ENCODE results near the gene GRM7. TPM values are rescaled to one million over a fixed set of nuclear protein-coding genes. Genes with fewer than 3 reads are reported as not detected.

Gene GRM7
- total and polyA plus RNA-seq, 2 donors (not counting 1 experiment from before 2014, with no cell fraction given), result not detected

- Histone ChIP-seq H3K27me3 (ENCODE audit: control insufficient read depth, insufficient read depth, low read length) (no peaks in the 10 kb centered on the region), H3K4me3 (replicated peaks in 1 of 4; ENCODE audit: control extremely low read depth in 1 of 4, insufficient read depth in 1 of 4, low read depth in 3 of 4, low read length in 4 of 4) (no peak overlapping the region), H3K9ac (ENCODE audit: insufficient read depth, low read length) (no peak overlapping the region), H3K9me3 (ENCODE audit: control insufficient read depth, insufficient read depth, low read depth, low read length) (no peaks in the 10 kb centered on the region), H4K20me1 (ENCODE audit: control insufficient read depth, extremely low read depth, insufficient read depth, low read length) (no peaks in the 10 kb centered on the region), H3K27ac (ENCODE audit: insufficient read depth, low read length) (no peak overlapping the region), H3K79me2 (ENCODE audit: control insufficient read depth, insufficient read depth, low read length) (no peaks in the 10 kb centered on the region), H3K36me3 (ENCODE audit: control insufficient read depth, insufficient read depth, low read length) (no peaks in the 10 kb centered on the region), H3K4me1 (ENCODE audit: control insufficient read depth, extremely low read depth, insufficient read depth, low read length) (no peaks in the 10 kb centered on the region), H3K4me2 (ENCODE audit: extremely low read depth, insufficient read depth, low read length) (no peak overlapping the region), H2AFZ (ENCODE audit: low read length) (no peak overlapping the region)
- TF ChIP-seq CTCF (conservative IDR thresholded peaks at IDR 0.05 in 1 of 2, IDR thresholded peaks at IDR 0.05 in 1 of 2; ENCODE audit: low read depth in 1 of 2, low read length in 2 of 2) (no peak), EZH2 (IDR thresholded peaks at IDR 0.05; ENCODE audit: low read length, missing control alignments) (no peak)
- peak in 1 of 2 donors; percentile 18 for DNase-seq (ENCODE audit: low read depth in 2 of 2)
These were observed 164.8 kb downstream of the GRM7 start for GRCh38 chr3:7025581-7026300.

DNA sequence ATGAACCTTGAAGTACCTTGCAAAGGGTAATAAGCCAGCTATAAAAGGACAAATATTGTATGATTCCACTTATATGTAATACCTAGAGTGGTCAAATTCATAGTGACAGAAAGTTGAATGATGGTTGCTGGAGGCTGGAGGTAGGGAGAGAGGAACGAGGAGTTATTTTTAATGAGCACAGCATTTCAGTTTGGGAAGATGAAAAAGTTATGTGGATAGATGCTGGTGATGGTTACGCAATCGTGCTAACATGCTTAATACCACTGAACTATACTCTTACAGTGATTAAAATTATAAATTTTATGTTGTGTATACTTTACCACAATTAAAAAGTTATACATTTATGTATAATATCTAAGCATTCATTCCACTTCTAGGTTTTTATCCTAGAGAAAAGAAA, 168.6 kb downstream of the GRM7 start:
- Histone ChIP-seq H3K36me3 (ENCODE audit: control insufficient read depth, insufficient read depth, low read length) (no peaks in the 10 kb centered on the region), H3K27me3 (ENCODE audit: control insufficient read depth, insufficient read depth, low read length) (no peaks in the 10 kb centered on the region), H3K4me3 (replicated peaks in 1 of 4; ENCODE audit: control extremely low read depth in 1 of 4, insufficient read depth in 1 of 4, low read depth in 3 of 4, low read length in 4 of 4) (no peak overlapping the region), H3K9me3 (ENCODE audit: control insufficient read depth, insufficient read depth, low read depth, low read length) (no peaks in the 10 kb centered on the region), H3K9ac (ENCODE audit: insufficient read depth, low read length) (no peak overlapping the region), H3K4me2 (ENCODE audit: extremely low read depth, insufficient read depth, low read length) (no peak overlapping the region), H2AFZ (ENCODE audit: low read length) (no peak overlapping the region), H3K27ac (ENCODE audit: insufficient read depth, low read length) (no peak overlapping the region), H4K20me1 (ENCODE audit: control insufficient read depth, extremely low read depth, insufficient read depth, low read length) (no peaks in the 10 kb centered on the region), H3K79me2 (ENCODE audit: control insufficient read depth, insufficient read depth, low read length) (no peaks in the 10 kb centered on the region), H3K4me1 (ENCODE audit: control insufficient read depth, extremely low read depth, insufficient read depth, low read length) (no peaks in the 10 kb centered on the region)
- no peak for DNase-seq (ENCODE audit: low read depth in 2 of 2)
- TF ChIP-seq CTCF (conservative IDR thresholded peaks at IDR 0.05 in 1 of 2, IDR thresholded peaks at IDR 0.05 in 1 of 2; ENCODE audit: low read depth in 1 of 2, low read length in 2 of 2) (no peak), EZH2 (IDR thresholded peaks at IDR 0.05; ENCODE audit: low read length, missing control alignments) (no peak)

DNA sequence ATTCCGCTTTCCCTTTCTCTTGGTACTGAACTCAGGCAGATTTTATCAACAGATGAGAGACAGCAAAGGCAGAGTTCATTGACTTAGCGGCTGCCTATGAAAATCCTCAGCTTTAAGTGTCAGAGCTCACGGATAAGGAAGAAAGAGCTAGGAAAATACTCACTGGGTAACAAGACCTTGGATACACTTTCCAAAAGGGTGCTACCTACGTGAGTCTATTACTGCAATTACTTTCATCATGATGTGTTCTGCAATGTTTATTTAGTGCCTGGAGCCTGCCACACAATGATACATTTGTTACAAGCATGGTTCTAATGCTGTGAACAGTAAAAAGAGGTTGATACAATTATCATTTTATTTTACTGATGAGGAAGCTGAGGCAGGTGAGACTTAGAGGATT, 177.5 kb downstream of the GRM7 start:
- Histone ChIP-seq H3K4me3 (replicated peaks in 1 of 4; ENCODE audit: control extremely low read depth in 1 of 4, insufficient read depth in 1 of 4, low read depth in 3 of 4, low read length in 4 of 4) (no peak overlapping the region), H2AFZ (ENCODE audit: low read length) (no peak overlapping the region), H3K36me3 (ENCODE audit: control insufficient read depth, insufficient read depth, low read length) (no peaks in the 10 kb centered on the region), H3K79me2 (ENCODE audit: control insufficient read depth, insufficient read depth, low read length) (no peaks in the 10 kb centered on the region), H3K27ac (ENCODE audit: insufficient read depth, low read length) (no peak overlapping the region), H3K9me3 (ENCODE audit: control insufficient read depth, insufficient read depth, low read depth, low read length) (no peaks in the 10 kb centered on the region), H3K27me3 (ENCODE audit: control insufficient read depth, insufficient read depth, low read length) (no peaks in the 10 kb centered on the region), H3K9ac (ENCODE audit: insufficient read depth, low read length) (no peak overlapping the region), H3K4me2 (ENCODE audit: extremely low read depth, insufficient read depth, low read length) (no peak overlapping the region), H3K4me1 (ENCODE audit: control insufficient read depth, extremely low read depth, insufficient read depth, low read length) (no peaks in the 10 kb centered on the region), H4K20me1 (ENCODE audit: control insufficient read depth, extremely low read depth, insufficient read depth, low read length) (no peaks in the 10 kb centered on the region)
- no peak for TF ChIP-seq CTCF (conservative IDR thresholded peaks at IDR 0.05 in 1 of 2, IDR thresholded peaks at IDR 0.05 in 1 of 2; ENCODE audit: low read depth in 1 of 2, low read length in 2 of 2)
- no peak for TF ChIP-seq EZH2 (IDR thresholded peaks at IDR 0.05; ENCODE audit: low read length, missing control alignments)
- no peak for DNase-seq (ENCODE audit: low read depth in 2 of 2)
